GM21723 (cell line): ENCODE results near the gene CFAP58.

Experiments
- ATAC-seq: cut with Tn5 transposase; IDR thresholded peaks from one replicate; pipeline ENCODE4 v1.9.1; 2021; ENCODE audit warnings: mild to moderate bottlenecking, moderate library complexity; ENCODE audit not compliant: unreplicated experiment

Gene CFAP58

GRCh38 chr10:104359811-104360210 lies 6.2 kb downstream of the CFAP58 start:
- ATAC-seq, result no peak

- no peak for ATAC-seq
Measured at GRCh38 chr10:104367904-104368303, 14.3 kb downstream of the CFAP58 start.

GRCh38 chr10:104368381-104368780 lies 14.7 kb downstream of the CFAP58 start:
- ATAC-seq, result no peak

- ATAC-seq, result no peak
Measured at GRCh38 chr10:104371753-104372152, 18.1 kb downstream of the CFAP58 start.

- ATAC-seq, result no peak
Measured at GRCh38 chr10:104374591-104374990, 21.0 kb downstream of the CFAP58 start.

GRCh38 chr10:104376784-104377300 lies 23.2 kb downstream of the CFAP58 start:
- ATAC-seq, result no peak

GRCh38 chr10:104380336-104380735 lies 26.7 kb downstream of the CFAP58 start:
- ATAC-seq, result no peak

- no peak for ATAC-seq
Measured at GRCh38 chr10:104387130-104387888, 33.7 kb downstream of the CFAP58 start.

GRCh38 chr10:104388830-104389229 lies 35.2 kb downstream of the CFAP58 start:
- ATAC-seq, result no peak

GRCh38 chr10:104391150-104391968 lies 37.7 kb downstream of the CFAP58 start:
- ATAC-seq, result no peak

GRCh38 chr10:104391969-104392296 lies 38.3 kb downstream of the CFAP58 start:
- no peak for ATAC-seq

GRCh38 chr10:104393387-104393786 lies 39.8 kb downstream of the CFAP58 start:
- ATAC-seq, result no peak

- no peak for ATAC-seq
Measured at GRCh38 chr10:104396581-104396980, 42.9 kb downstream of the CFAP58 start.

- no peak for ATAC-seq
Measured at GRCh38 chr10:104403636-104404035, 50.0 kb downstream of the CFAP58 start.

GRCh38 chr10:104406715-104407650 lies 53.4 kb downstream of the CFAP58 start:
- no peak for ATAC-seq

- no peak for ATAC-seq
Measured at GRCh38 chr10:104413528-104413927, 59.9 kb downstream of the CFAP58 start.

GRCh38 chr10:104415526-104416165 lies 62.0 kb downstream of the CFAP58 start:
- ATAC-seq, result no peak

GRCh38 chr10:104416851-104417250 lies 63.2 kb downstream of the CFAP58 start:
- ATAC-seq, result no peak

GRCh38 chr10:104417637-104418292 lies 64.1 kb downstream of the CFAP58 start:
- ATAC-seq, result no peak

GRCh38 chr10:104424719-104425118 lies 71.1 kb downstream of the CFAP58 start:
- ATAC-seq, result peak; percentile 95
